Stimulated activated CD4-positive, alpha-beta T cell treated with anti-CD3 and anti-CD28 coated beads, Interleukin-15, amount 100 ng/mL, for 48 hours (primary cell): ENCODE measurements around the gene LZTFL1.

Experiments
- DNase-seq, 2 donors: peaks; one replicate each; pipeline ENCODE4 v3.0.0-alpha.2; 2020; ENCODE audit warnings: low read depth in 2 of 2

The LZTFL1 gene, protein sequence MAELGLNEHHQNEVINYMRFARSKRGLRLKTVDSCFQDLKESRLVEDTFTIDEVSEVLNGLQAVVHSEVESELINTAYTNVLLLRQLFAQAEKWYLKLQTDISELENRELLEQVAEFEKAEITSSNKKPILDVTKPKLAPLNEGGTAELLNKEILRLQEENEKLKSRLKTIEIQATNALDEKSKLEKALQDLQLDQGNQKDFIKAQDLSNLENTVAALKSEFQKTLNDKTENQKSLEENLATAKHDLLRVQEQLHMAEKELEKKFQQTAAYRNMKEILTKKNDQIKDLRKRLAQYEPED

DNA sequence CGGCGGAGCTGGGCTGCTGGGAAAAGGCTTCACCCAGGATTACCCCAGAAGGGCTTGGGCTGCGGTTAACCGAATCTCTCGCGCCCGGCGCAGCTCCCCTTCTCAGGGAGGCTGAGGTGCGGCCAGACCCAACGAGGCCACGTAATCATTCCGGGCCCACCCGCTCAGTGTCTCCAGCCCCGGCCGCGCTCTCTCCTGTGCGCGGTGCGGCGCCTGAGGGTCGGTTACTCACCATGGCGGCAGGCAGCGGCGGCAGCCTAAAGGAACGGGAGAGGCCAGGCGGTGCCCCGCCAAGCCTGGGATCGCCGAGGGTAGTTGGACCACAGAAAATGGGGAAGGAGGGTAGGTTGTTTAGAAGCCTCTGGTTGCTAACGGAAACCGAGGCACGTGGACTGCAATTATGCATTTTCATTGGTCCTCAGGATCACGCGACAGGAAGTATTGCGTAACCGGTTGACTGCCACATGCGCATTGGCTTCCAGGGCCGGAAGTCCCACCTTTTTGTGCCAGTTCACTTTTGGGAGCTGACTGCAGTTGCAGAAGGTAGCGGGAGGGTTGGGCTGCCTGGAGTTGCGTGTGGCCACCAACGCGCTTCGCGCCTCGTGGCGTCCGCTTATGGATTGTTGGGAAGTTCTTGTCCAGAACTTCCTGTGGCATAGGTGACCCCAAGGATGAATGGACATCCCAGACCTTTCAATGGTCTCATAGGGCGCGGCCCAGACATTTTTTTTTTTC, at the start of gene LZTFL1:
LZTFL1 (minus strand) TSS at position 363 of the 735 bp plus-strand sequence; CDS start at position 235, 128 bp downstream.
- peak; percentile 83 to 84 for DNase-seq

DNA sequence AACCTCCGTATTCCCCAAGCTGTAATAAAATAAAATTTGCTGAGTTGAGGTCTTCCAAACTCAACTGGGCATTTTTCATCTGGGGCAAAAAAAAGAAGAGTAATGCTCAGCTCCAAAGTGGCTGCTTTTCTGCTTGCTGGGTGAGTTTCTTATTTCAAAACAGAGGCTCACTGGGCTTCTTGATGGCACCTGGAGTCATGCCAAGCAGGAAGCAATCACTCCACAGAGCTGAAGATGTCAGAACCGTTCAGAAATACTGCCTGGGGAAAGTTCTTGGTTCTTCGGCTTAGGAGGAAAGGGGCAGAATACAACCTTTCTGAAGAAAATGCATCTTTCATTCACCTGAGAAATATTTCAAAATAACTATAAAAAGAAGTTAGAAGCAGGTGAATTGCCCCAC, 48.5 kb upstream of the LZTFL1 start:
- DNase-seq = no peak

DNA sequence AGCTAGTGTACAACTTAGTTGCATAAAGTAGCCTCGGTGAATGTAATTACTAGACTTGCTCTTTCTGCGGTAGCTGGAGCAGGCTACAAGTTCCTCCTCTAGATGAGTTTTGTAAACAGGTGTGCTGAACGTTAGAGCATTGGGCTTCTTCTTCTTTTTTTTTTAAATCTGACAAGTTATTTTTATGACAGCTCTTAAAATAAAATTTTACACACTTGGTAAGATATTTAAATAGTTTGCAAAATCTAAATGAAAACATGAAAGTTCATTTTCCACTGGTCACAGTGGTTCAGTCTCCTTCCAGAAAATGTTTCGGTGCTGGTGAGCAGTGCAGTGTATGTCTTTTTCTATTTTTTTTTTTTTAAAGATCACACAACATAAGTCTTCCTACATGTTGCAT, 47.4 kb upstream of the LZTFL1 start:
- no peak for DNase-seq

DNA sequence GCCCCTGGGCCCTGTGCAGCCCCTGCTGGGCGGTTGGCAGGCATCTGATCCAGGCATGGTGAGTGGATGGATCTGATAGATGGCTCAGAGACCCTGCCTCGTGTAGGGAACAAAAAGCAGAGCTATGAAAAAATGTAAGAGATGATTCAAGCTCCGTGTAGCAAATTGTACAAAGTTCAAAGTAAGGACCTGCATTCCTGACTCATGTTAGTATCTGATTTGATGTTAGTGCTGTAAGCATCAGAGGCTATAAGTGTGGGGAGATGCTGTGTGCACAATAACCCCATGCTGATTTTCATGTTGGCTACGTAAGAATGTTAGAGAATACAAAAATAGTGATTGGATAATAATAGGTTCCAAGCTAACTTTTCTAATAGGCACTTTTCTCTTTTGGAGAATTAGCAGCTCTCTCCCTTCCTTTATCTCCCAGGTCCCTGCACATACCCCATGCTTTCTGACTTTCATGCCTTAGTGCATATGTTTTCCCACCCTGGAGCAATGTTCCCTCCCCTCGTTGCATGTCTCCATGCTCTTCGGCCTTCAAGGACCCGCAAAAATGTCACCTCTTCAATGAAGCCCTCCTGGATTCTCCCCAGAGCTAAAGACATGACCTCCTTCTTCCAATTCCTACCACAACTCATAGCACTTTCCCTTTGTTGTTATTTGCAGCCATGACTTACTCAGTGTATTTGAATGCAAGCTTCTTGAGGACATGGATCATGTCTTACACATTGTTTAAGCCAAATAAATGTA, 46.0 kb upstream of the LZTFL1 start:
- DNase-seq = no peak

DNA sequence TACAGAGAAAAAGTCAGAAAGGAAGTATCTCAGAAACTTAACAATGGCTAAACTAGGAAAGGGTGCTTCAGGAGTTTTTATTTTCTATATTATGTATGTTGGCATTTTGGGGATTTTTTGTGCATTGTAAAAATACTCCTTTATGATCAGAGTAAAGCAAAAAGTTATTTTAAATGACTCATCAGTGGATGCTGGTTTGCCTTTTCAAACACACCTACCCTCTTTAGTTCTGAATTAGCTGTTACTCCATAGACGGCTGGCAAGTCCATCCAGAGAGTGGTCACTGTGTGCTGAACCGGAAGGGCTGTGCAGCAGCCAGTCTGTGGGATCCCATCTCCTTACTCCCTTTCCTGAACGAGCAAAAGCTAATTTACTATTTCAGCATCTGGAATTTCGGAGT, 45.4 kb upstream of the LZTFL1 start:
- DNase-seq = no peak

DNA sequence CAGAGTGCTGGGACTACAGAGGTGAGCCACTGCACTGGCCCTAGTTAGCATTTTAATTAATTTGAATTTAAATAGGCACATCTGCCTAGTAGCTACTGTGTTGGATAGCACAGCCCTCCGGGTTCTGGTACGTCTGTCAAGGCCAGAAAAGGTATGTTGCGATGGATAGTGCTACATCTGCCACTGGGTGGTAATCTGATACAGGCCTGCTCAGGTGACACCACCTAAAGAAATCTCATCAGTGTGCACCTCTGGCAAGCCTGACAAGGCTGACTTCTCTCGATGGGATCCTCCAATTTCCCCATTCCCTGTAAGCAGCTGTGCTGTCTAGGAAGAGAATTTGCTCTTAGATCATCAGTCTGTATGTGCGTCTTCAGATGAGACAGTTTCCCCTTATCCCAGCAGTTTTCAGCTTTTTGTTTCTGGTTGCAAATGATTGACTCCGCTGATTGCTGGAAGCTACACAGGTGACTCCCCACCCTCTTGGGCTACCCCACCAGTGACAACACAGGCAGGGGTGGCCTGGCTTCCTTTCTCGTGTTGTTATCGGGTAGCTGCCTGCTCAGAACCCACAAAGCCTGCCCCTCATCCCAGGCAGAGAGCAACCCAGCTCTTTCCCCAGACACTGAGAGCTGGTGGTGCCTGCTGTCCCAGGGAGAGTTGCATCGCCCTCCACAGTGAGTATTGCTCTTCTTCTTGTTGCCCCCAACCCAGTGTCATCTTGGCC, 44.2 kb upstream of the LZTFL1 start, which contains the start of gene CCR9:
CCR9 (plus strand) TSS at position 565 of the 727 bp plus-strand sequence. CDS start 8,391 bp downstream, outside the sequence.
- no peak for DNase-seq

DNA sequence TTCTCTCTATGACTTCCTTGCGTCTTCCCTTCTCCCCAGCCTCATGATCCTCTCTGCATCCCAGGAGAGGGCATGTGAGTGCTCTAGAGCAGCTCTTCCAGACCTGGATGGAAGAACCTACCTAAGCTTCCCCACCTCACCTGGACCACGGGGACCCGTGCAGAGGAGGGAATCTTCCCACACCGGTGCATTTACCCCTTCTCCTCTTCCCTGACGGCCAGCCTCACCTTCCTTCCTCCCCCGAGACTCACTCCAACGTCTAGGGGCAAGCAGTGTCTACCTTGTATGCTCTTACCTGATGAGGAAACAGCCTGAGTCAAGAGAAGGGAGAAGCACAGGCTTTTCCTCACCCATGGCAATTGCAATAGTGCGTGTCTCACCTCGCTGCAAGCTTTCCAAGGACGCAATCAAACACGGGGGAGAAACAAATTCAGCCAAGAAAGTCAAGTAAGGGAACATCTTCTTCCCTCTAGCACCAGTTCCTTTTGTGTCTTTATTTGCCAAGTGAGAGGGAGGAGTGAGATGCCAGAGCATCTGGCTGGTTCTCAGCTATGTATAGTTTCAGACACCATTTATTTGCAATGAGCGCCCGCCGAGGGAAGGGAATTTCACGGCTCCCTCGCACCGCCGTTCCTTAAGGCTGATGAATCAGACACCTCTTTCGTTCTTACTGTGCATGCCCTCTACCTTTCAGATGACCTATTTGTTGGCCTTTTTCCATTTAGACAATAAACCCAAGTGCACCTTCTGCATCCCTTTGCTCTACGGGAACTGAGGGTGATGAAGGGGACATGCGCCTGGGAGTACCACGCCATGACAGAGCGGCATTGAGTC, 42.7 kb upstream of the LZTFL1 start:
- DNase-seq = no peak

DNA sequence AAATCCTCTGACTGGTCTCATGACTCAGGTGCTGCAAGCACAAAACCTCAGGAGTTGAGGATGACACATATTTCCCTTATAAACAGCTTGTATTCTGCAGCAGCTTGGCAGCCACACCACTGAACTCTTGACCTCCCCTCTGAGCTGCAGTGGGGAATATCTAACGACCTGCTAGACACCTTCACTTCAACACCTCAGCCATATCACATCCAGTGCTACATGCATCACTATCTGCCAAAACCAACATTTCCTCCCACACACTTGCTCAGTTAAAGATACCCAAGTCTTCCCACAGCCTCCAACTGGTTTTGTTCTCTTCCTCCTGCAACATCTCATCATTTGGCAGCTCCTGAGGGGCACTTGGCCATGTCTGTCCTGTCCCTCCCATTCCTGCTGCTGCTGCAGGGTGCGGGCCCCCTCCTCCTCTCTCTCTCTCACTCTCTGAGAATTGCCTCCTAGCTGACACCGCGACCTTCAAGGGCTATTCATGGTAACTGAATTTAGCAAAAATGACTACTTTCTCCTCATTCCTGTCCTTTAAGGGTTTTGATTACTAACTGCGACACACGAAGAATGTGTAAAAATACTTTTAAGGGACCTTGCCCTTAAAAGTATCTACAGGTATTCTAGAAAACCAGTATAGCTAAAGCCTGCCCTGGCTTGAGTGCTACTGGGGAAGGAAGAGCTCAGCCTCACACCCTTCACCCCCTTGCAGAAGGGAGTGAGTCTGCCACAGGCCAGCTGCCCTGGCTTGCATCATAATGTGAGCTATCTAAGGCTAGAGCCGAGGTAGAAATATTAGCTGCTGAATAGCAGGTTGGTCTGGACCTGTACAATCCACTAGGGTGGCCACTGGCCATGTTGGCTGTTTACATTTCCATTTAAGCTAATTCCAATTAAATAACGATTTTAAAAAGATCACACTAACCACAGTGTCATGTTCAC, 39.4 kb upstream of the LZTFL1 start:
- peak; percentile 18 to 34 for DNase-seq

DNA sequence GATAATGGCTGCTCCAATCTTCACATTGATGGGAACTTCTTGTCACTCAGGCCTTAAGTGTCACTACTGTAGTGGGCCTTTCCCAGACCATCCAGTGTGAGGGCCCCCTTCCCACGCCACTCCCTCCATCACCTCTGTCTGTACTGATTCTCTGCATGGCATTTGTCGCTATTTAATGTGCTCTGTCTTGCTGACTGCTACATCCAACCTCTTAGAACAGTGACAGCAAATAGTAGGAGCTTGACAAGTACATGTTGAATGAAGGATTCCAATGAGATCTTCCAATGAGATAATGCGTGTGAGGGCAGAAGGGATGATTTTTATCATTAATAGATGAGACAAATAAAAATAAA, 38.8 kb upstream of the LZTFL1 start:
- DNase-seq = no peak

DNA sequence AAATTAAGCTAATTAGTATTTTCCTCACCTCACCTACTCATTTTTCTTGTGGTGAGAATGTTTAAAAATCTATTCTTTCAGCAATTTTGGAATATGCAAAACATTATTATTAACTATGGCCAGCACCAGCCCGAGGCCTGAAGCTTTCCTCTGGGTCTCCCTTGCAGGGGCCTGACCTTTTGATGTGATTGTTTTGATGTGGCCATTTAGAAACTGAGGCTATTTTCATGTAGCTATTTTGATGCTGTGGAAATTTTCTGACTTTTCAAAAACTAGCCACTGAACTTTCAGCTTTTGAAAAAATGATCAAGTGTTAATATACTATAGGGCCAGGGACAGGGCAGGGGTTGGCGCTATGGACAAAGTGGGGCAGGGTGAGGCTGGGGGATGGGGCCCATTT, 36.2 kb upstream of the LZTFL1 start:
- no peak for DNase-seq

DNA sequence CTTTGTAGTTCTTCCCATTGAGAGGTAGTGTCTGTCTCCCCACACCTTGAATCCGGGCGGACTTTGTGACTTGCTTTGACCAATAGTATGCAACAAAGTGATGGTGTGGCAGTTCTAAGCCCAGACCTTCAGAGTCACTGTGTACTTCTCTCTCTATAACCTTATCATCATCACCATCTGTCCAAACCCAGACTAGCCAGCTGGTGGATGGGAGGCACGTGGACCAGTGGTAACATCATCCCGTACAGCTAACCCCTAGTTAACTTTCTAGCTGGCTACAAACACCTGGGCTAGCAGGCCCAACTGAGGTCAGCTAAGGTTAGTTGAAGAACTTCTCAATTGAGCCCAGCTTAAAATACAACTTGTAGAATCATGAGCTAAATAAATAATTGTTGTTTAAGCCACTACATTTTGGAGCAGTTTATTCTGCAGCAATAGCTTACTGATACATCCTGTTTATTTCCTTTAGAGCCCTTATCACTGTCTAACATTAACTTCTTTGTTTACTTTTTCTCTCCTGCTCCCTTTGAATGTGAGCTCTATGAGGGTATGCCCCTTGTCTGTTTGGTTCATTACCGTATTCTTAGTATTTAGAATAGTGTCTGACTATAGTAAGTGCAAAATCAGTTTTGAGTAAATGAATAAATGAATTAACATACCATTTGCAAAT, 32.9 kb upstream of the LZTFL1 start:
- DNase-seq = no peak

DNA sequence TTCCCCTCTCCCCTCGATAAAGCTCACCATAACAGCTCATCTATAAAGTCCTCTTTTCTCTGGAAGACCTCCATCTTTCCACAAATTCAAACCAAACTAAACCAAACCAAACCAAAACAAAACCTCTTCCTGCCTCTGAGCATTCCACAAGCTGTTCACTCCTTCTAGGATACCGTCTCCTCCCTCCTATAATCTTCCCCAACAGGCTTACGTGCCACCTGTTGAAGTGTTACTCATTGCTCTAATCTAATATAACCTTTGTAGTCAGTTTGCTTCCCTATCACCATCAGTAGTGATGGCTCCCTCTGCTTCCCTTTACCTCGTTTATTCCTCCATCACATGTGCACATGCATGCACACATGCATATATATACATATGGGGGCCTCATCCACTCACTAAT, 31.7 kb upstream of the LZTFL1 start:
- DNase-seq = no peak

DNA sequence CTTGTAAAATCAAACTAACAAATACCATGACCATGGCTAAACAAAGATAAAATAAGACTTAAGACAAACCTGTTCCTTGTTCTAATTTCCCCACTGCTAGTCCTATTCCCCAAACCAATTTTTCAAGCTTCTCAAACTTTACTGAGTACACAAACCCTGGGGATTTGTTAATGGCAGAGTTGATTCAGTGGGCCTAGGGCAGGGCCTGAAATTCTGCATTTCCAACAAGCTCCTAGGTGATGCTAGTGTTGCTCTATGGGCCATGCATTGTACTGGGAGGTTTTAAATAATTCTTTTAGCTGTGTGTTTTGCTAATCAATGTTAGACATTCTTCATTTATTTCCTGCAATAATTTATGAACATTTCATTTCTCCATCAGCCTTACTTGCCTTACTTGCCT, 31.1 kb upstream of the LZTFL1 start:
- no peak for DNase-seq

DNA sequence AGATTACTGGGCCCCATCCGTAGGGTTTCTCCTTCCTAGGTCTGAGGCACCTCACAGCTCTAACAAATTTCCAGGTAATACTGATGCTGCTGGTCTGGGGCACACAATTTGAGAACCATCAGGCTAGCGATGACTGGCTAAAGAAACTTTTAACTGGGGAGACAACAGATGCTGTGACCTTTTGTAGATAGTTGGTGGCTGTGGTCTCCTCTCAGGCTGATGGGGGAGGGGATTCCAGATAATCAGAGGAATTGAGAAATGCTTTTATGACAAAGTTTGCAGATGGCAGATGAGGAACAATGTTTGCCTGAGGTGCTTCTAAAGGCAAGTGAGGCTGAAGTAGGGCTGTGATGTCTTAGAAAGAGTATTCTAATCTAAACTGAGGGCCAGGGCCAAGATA, 30.6 kb upstream of the LZTFL1 start:
- no peak for DNase-seq

DNA sequence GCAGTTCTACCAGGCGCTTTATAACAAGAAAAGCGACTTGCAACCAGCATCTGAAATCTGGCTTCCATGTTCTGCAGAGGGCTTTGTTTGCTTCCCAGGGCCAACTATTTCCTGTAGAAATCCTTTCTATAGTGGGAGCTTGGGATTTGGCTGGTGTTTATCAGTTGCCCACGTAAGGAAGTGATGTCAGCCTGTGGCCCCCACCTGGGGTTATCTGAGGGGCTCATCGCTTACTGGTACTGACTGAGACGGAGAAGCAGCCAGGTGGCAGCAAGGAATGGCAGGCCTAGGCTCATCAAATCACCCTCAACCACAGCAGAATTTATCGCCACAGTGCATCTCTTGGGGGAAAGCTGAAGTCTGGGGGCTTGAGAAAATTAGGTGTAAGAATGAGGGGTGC, 29.9 kb upstream of the LZTFL1 start:
- no peak for DNase-seq

DNA sequence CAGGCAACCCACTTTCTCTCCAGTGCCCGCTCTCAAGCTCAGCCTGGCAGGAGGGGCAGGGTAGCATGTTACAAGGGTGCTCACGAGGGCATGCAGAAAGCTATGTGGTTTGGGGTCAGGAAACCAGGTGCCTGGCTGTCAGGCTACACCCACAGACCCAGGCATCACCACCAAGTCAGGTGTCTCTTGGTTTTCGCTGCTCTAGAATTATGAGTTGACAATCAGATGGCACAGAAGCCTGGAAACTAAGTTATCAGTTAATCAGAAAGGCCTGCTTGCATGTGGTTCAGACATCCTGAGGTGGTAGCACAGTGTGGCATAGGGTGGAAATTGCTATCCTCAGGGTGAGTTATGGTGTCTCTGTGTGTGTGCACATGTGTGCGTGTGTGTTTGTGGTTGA, 28.2 kb upstream of the LZTFL1 start:
- DNase-seq = peak in 1 of 2 donors; percentile 24

DNA sequence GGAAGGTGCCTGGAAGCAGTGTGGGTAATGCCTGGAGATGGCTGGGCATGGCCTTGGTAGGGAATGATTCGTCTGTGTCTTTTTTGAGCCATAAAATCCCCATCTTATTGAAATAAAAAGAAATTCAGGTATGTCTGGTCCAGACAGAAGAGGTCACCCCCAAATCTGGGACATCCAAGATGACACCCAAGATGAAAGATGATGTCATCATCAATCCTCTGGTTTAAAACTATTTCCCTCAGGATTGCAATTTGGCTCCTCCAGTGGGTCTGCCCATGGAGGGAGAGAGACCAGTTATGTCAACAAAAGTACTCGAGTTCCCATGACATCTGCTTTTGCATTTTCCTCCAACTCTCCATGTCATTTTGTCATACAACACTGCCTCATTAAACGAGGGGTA, 27.7 kb upstream of the LZTFL1 start:
- no peak for DNase-seq

DNA sequence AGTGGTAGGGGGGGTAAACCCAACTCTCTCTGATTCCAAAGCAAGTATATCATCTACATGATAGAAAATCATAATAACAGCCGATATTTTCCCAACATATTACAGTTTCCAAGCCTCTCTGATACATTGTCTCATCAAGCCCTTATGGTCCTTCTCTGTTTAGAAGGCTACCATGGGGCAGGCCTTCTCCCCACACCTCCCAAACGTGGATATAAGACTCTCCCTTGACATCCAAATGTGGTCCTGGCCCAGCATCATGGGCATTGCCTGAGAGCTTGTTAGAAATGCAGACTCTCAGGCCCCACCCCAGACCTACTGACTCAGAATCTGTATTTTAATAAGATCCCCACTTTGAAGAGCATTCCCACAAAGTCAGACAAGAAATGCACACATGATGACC, 26.7 kb upstream of the LZTFL1 start:
- DNase-seq = no peak

DNA sequence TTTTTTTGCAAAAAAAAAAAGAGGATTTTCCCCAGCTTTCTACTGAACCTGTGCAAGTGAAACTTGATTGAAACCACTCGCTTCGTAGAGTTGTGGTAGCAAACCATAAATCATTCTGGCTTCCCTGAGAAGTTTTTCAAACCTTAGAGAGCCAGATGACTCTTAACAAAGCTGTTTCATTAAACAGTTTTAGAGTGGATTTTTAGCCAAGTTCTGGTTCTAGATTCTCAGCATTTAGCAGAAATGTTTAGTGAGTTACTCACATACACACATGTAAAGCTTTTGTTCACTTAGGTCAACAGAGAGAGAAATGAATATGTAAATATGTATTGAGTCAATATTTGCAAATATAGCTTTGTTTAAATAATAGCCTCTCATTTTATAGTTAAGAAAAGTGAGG, 26.3 kb upstream of the LZTFL1 start:
- DNase-seq = no peak
